Endodermal cell (in vitro differentiated cells): ENCODE measurements around the gene KIRREL2. TPM values are rescaled to one million over a fixed set of nuclear protein-coding genes. Genes with fewer than 3 reads are reported as not detected.

Experiments used
- DNase-seq: peaks from one replicate; pipeline ENCODE4 v3.0.0-alpha.2; 2017
- H3K27ac ChIP-seq: 2 replicates; pipeline ENCODE4 v1.5.1; 2013; ENCODE audit warnings: mild to moderate bottlenecking, low read depth, low read length, moderate library complexity
- H3K27me3 ChIP-seq: 2 replicates; pipeline ENCODE4 v1.6.1; 2013; ENCODE audit warnings: mild to moderate bottlenecking, low read length, moderate library complexity; ENCODE audit not compliant: insufficient read depth, control insufficient read depth, poor library complexity, severe bottlenecking
- H3K36me3 ChIP-seq: 2 replicates; pipeline ENCODE4 v1.7.0; 2013; ENCODE audit warnings: mild to moderate bottlenecking, low read length, moderate library complexity; ENCODE audit not compliant: control insufficient read depth, insufficient read depth
- H3K4me1 ChIP-seq: one replicate; pipeline ENCODE4 v1.7.0; 2013; ENCODE audit warnings: low read length; ENCODE audit not compliant: control insufficient read depth, insufficient read depth
- H3K4me3 ChIP-seq: 2 replicates; pipeline ENCODE4 v1.5.1; 2013; ENCODE audit warnings: mild to moderate bottlenecking, low read length, moderate library complexity
- H3K9ac ChIP-seq: 2 replicates; pipeline ENCODE4 v1.6.1; 2013; ENCODE audit warnings: mild to moderate bottlenecking, low read length, moderate library complexity; ENCODE audit not compliant: poor library complexity, severe bottlenecking; ENCODE audit errors: extremely low read depth
- H3K9me3 ChIP-seq: 2 replicates; pipeline ENCODE4 v1.6.1; 2013; ENCODE audit warnings: mild to moderate bottlenecking, low read length, moderate library complexity; ENCODE audit not compliant: control insufficient read depth
- H3K27ac Mint-ChIP-seq: 2 replicates; pipeline ENCODE4 v1.8.0; 2020; ENCODE audit warnings: mixed read lengths
- H3K27me3 Mint-ChIP-seq: 2 replicates; pipeline ENCODE4 v1.8.0; 2021; ENCODE audit warnings: mild to moderate bottlenecking, mixed read lengths; ENCODE audit not compliant: insufficient read depth
- H3K36me3 Mint-ChIP-seq: 2 replicates; pipeline ENCODE4 v1.8.0; 2020; ENCODE audit warnings: low read depth, mixed read lengths
- H3K4me1 Mint-ChIP-seq: 2 replicates; pipeline ENCODE4 v1.8.0; 2020; ENCODE audit warnings: mixed read lengths
- H3K4me3 Mint-ChIP-seq: 2 replicates; pipeline ENCODE4 v1.8.0; 2020; ENCODE audit warnings: mild to moderate bottlenecking, moderate library complexity, mixed read lengths
- H3K9me3 Mint-ChIP-seq: 2 replicates; pipeline ENCODE4 v1.8.0; 2020; ENCODE audit warnings: mild to moderate bottlenecking, mixed read lengths
- WGBS, 2 experiments: methylation state at CpG; one replicate each; pipeline versions ENCODE4 v1.1.5 to v1.1.7; 2013; ENCODE audit warnings: missing lambda C conversion rate in 2 of 2, mixed read lengths in 1 of 2; ENCODE audit not compliant: insufficient coverage in 1 of 2, insufficient read length in 1 of 2; 5-methylcytosine and 5-hydroxymethylcytosine counted together
- total RNA-seq, 2 donors: library from RNA; stranded (reverse); fragmentation: NEBNext Ultra II Directional in 1 of 2; extraction: Animal tissue kit (Norgen Biotek cat#: 25700) in 1 of 2; gene quantifications; 2 replicates in 1 of 2; 3 replicates in 1 of 2; pipeline ENCODE4 v1.2.1, GENCODE V29; 2021
- TF ChIP-seq, protein P1 (sequence below): fragments of 200-600 bp; sonication (generic); conservative IDR thresholded peaks from 2 replicates; pipeline ENCODE4 v1.5.0; 2021; ENCODE audit warnings: antibody characterized with exemption, mild to moderate bottlenecking

The KIRREL2 gene
- total RNA-seq, 2 donors from 2014 or later = 1.4 to 2.3 TPM

DNA sequence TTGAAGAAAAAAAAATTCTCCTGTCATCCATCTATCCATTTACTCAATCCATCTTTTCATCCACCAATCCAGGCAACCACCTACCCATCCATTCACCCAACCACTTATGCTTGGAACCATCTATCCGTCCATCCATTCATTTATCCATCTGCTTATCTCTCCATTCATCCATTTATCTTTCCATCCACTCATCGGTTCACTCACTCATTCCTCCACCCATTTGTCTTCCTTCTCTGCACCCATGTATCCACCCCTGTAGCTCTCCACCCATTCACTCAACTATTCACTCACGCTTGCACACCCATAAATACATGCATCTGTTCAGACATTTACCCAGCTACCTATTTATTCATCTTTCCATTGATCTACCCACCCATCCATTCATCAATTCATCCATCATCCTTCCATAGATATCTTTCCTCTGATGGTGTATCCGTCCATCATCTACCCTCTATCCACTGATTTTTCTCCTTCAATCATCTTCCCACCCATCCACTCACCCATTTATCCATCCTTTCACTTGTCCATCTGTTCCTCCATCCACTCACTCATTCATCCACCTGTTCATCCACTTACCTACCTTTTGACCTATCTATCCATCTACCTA is 13.9 kb upstream of the KIRREL2 start:
- Histone ChIP-seq H3K4me1 (no peaks in the 10 kb centered on the region), H3K27me3 (peaks cover 78% of the 10 kb centered on the region), H3K9me3 (no peaks in the 10 kb centered on the region), H3K4me3 (no peak overlapping the region), H3K27ac (no peak overlapping the region), H3K9ac (no peak overlapping the region), H3K36me3 (no peaks in the 10 kb centered on the region)
- Mint-ChIP-seq H3K36me3 (no peaks in the 10 kb centered on the region), H3K9me3 (no peaks in the 10 kb centered on the region), H3K27me3 (peaks cover 76% of the 10 kb centered on the region), H3K4me1 (peaks cover 10% of the 10 kb centered on the region), H3K27ac (no peak overlapping the region), H3K4me3 (no peak overlapping the region)
- TF ChIP-seq, protein P1, sequence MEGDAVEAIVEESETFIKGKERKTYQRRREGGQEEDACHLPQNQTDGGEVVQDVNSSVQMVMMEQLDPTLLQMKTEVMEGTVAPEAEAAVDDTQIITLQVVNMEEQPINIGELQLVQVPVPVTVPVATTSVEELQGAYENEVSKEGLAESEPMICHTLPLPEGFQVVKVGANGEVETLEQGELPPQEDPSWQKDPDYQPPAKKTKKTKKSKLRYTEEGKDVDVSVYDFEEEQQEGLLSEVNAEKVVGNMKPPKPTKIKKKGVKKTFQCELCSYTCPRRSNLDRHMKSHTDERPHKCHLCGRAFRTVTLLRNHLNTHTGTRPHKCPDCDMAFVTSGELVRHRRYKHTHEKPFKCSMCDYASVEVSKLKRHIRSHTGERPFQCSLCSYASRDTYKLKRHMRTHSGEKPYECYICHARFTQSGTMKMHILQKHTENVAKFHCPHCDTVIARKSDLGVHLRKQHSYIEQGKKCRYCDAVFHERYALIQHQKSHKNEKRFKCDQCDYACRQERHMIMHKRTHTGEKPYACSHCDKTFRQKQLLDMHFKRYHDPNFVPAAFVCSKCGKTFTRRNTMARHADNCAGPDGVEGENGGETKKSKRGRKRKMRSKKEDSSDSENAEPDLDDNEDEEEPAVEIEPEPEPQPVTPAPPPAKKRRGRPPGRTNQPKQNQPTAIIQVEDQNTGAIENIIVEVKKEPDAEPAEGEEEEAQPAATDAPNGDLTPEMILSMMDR = no peak
- WGBS, 2 experiments = 81 to 84% methylated on average over 4 of the region's 4 CpGs
- no peak for DNase-seq

DNA sequence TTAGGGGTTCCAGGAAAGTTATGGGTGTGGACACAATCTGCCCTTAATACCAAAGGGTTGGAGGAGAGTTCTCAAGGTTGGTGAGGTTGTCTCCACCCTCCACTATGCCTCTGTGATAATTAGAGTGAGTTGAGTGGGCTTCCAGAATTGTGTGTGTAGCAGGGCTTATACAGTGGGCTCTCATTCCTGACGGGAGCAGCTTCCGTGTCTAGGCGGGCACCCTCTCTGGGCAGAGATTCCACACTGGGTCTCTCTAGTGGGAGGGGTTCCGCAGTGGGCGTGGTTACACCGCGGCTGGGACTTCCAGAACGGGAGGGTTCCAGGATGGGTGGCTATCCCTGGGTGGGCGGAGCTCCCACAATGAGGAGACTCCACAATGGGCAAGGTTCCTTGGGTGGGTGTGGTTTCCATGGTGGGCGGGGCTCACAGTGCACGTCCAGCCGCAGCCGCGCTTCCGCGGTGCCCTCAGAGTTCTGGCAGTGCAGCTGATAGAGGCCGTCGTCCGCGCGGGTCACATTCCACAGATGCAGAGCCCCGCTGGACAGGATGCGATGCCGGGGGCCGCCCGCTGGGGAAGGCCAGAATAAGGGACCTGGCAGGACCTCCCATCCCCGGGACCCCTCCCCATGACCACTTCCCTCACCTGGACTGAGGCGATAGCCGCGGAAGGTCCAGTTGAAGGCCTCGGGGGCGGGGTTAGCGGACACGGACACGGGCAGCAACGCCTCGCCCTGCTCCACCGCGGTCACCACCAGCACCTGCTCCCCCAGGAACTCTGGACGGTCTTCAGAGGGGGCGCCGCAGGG is 12.8 kb upstream of the KIRREL2 start:
- peak overlapping the region; percentile 43 for H3K4me3 Mint-ChIP-seq
- TF ChIP-seq, protein P1 = no peak
- peaks cover 86% of the 10 kb centered on the region for H3K27me3 Mint-ChIP-seq
- H3K4me1 Mint-ChIP-seq = peaks cover 10% of the 10 kb centered on the region
- H3K9me3 Mint-ChIP-seq = no peaks in the 10 kb centered on the region
- no peaks in the 10 kb centered on the region for H3K9me3 ChIP-seq
- H3K27me3 ChIP-seq = peaks cover 88% of the 10 kb centered on the region
- DNase-seq = peak; percentile 95
- 19 to 31% methylated on average over 16 to 42 of the region's 42 CpGs for WGBS, 2 experiments
- no peak overlapping the region for H3K27ac Mint-ChIP-seq
- no peak overlapping the region for H3K27ac ChIP-seq
- H3K9ac ChIP-seq = no peak overlapping the region
- no peaks in the 10 kb centered on the region for H3K36me3 Mint-ChIP-seq
- H3K36me3 ChIP-seq = no peaks in the 10 kb centered on the region
- no peak overlapping the region for H3K4me3 ChIP-seq
- H3K4me1 ChIP-seq = no peaks in the 10 kb centered on the region

DNA sequence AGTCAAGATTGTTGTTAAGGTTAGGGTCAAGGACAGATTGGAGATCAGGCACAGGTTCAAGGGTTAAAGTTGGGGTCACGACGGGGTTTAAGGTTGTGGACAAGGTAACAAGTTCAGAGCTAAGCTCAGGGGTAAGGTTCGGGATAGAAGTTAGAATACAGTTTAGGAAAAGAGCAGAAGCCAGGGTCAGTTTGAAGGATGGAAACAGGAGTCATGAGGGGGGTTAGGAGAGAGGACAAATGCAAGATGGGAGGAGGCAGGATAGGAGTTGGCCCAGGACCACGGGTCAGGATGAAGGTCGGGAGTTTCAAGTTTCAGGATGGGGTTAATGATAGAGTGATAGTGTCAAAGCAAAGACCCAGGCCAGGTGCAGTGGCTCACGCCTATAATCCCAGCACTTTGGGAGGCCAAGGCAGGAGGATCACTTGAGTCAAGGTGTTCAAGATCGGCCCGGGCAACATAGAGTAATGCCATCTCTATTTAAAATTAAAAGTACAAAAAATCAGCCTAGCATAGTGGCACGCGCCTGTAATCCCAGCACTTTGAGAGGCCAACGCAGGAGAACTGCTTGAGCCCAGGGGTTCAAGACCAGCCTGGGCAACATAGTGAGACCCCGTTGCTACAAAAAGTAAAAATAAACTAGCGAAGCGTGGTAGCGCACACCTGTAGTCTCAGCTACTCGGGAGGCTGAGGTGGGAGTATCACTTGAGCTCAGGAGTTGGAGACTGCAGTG is 12.1 kb upstream of the KIRREL2 start:
- no peaks in the 10 kb centered on the region for H3K36me3 ChIP-seq
- Mint-ChIP-seq H3K9me3 (no peaks in the 10 kb centered on the region), H3K4me3 (peak overlapping the region; percentile 43), H3K4me1 (peaks cover 10% of the 10 kb centered on the region), H3K27ac (no peak overlapping the region), H3K27me3 (peaks cover 92% of the 10 kb centered on the region), H3K36me3 (no peaks in the 10 kb centered on the region)
- H3K4me3 ChIP-seq = no peak overlapping the region
- no peak overlapping the region for H3K27ac ChIP-seq
- no peaks in the 10 kb centered on the region for H3K9me3 ChIP-seq
- H3K9ac ChIP-seq = no peak overlapping the region
- DNase-seq = no peak
- H3K27me3 ChIP-seq = peaks cover 89% of the 10 kb centered on the region
- TF ChIP-seq, protein P1 = no peak
- WGBS, 2 experiments = 73 to 76% methylated on average over 14 to 16 of the region's 16 CpGs
- no peaks in the 10 kb centered on the region for H3K4me1 ChIP-seq
